Left lobe of liver (tissue), 2 donors: ENCODE measurements around the gene SEMA6D. TPM values are rescaled to one million over a fixed set of nuclear protein-coding genes. Genes with fewer than 3 reads are reported as not detected.
"Not testable (repeated sequence)": the region's sequence is repeated elsewhere in the genome, so short reads cannot be mapped to it uniquely, and the experiment has no call there.

Source experiments
- ATAC-seq: fragments of 200-7000 bp; cut with Tn5 transposase; one replicate; pipeline ENCODE4 v1.9.1; 2020; ENCODE audit warnings: mild to moderate bottlenecking, moderate library complexity
- DNase-seq: peaks from one replicate; pipeline ENCODE4 v3.0.0-alpha.2; 2020; ENCODE audit warnings: low spot score
- total RNA-seq: library from RNA; stranded (reverse); gene quantifications from one replicate; pipeline ENCODE4 v1.2.1, GENCODE V29; 2021
- donor health status: DM: no; HTN: no; CAD: no; lungs with moderate emphysema.
- donor health status: DM: no; HTN: yes; CAD: no.

SEMA6D gene
- total RNA-seq, 1 donor from 2014 or later, result 2.7 TPM

- DNase-seq, result no peak
Observed at GRCh38 chr15:47715856-47716445, 1.4 kb upstream of the SEMA6D start.

DNA sequence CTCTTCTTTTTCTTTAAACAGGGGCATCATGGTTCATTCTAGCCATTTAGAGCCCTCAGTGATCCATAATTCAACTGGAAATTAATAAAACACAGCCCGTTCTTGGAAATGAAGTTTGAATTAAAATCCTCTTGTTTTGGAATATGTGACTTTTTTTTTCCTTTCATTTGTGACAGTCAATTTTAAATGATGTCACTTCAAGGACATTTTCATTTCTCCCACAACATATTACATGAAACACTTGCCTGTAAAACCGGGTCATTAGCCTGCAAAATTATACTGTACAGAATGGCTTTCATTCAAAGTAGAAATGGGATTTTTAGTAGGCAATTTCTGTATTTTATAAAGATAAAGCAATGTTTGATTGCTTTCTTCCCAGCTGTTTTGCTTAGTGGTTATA is 789 bp upstream of the SEMA6D start:
- ATAC-seq, result no peak
- no peak for DNase-seq

More at GRCh38 chr15:47715856-47716445, 1.4 kb upstream of the SEMA6D start:
- ATAC-seq, result no peak

- DNase-seq (no peak), ATAC-seq (no peak)
Observed at GRCh38 chr15:47718497-47719437, 1.5 kb downstream of the SEMA6D start.

DNA sequence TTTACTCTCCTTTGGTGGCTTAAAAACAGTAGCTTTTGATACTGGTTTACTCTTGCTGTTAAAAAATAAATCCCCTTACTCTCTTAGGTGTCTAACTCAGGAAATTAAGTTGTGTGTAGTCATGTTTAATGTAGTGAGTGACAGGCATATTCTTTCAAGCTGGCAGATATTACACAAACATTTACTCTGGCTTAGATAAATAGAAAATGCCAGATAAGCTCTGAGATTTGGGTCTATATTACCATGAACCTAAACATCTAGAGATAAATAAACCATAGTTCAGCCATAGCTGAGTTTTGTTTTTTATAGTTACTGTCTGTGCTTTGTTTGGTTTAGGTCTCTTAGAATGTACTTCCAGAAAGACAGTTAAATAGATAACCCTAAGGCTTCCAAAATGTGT is 2.4 kb downstream of the SEMA6D start:
- ATAC-seq (no peak), DNase-seq (no peak)

DNA sequence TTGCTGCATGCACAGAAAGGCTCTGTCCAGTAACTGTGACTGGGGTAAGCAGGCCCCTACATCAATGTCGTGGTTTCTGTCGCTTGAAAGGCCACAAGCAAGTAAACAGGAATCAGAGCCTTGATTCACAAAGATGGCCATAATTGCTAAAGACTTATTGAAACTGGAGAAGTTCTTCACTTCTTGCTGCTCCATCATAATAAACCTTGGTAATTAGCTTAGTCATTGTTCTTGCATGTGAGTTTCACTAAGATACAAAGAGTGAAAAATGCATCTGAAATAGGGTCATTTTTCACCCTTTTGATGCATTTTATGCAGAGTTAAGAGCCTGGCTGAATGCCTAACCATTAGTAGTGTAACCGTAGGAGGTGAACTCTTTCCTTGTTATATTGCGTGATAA is 3.2 kb downstream of the SEMA6D start:
- no peak for ATAC-seq

GRCh38 chr15:47721676-47722075 is 4.4 kb downstream of the SEMA6D start:
- DNase-seq (no peak), ATAC-seq (no peak)

More for the DNA sequence above, 3.2 kb downstream of the SEMA6D start:
- no peak for DNase-seq

DNA sequence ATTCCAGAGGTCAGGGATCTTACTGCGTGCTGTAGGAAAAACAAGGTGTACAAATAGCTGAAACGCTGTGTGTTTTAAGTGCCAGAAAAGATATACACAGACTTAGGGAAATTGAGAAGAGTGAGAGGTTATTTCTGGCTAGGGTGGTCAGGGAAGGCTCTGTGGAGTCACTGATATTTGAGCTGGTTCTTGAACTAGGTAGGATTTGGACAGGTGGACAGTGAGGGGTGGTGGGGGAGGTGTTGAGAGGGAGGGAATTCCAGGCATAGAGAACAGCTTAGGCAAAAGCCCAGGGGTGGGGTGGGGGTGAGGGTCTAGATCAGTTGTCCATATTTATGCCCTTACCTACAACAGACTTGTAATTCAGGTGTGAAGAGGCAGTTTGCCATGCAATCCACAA is 7.0 kb downstream of the SEMA6D start:
- ATAC-seq, result no peak

GRCh38 chr15:47725051-47725450 is 7.7 kb downstream of the SEMA6D start:
- no peak for DNase-seq
- ATAC-seq, result no peak

More for the DNA sequence above, 7.0 kb downstream of the SEMA6D start:
- no peak for DNase-seq

DNA sequence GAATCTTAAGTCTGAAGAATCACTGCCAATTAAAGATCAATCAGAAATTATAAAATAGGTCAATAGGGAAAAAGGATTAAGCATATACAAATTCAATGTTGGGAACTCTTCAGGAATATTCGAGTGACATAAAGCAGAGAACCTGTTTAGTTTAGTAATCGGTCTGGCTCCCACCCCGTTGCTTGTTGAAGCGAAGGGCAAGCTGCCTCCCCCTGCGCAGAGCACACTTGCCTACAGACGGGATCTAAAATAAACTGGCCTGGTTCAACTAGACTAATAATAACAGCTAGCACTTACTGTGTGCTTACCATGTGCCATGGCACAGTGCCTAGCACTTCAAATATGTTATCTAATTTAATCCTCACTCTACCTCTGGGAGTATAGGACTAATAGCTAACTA is 8.6 kb downstream of the SEMA6D start:
- DNase-seq, result no peak

GRCh38 chr15:47726399-47726823 is 9.1 kb downstream of the SEMA6D start:
- ATAC-seq (no peak), DNase-seq (no peak)

More for the DNA sequence above, 8.6 kb downstream of the SEMA6D start:
- no peak for ATAC-seq

DNA sequence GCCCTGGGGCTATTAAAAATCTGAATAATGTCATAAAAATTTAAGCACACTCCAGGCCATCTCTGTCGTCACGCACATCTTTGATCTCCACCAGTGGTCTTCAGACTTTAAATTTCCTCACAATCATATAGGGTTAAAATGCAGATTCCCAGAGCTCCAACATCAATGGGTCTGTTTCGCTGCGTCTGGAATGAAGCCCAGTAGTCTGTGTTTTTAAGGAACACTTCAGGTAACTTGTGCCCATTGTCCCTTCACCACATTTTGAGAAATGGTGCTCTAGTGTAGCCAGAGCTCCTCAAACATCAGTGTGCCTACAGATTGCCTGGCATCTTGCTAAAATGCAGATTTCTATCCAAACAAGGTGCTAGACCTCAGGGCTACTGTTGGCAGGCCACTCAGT is 9.8 kb downstream of the SEMA6D start:
- ATAC-seq (no peak), DNase-seq (no peak)

DNA sequence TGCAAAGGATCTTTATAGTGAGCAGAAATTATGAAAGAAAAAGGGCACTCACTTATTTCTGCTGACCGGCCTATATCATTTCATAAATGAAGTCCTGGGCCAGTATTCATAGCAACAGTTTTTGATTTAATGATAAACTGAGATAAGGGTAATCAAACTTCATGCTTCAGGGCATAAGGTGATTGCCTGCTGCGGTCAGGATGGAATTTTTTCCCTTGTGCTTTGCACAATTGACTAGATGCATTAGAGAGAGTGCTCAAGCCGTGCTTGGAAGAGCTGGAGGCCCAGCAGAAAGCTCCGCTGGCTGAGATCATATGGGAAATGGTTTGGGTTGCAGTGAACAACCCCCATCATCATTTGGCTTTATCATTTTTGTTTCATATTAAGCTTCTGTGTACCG is 10.4 kb downstream of the SEMA6D start:
- DNase-seq (no peak), ATAC-seq (no peak)

DNA sequence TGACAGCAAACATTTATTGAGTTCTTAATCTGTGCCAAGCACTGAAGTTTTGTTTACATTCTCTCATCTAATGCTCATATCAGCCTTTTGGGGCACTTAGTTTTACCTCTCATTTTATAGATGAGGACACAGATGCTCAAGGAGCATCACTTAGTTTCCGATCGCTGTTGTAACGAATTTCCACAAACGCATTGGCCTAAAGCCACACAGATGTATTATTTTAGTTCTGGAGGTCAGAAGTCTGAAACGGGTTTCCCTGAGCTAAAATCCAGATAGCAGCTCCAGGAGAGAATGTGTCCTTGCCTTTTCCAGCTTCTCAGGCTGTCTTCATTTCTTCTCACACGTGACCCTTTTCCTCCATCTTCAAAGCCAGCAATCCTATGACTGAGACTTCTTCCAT is 11.1 kb downstream of the SEMA6D start:
- ATAC-seq (no peak), DNase-seq (no peak)

DNA sequence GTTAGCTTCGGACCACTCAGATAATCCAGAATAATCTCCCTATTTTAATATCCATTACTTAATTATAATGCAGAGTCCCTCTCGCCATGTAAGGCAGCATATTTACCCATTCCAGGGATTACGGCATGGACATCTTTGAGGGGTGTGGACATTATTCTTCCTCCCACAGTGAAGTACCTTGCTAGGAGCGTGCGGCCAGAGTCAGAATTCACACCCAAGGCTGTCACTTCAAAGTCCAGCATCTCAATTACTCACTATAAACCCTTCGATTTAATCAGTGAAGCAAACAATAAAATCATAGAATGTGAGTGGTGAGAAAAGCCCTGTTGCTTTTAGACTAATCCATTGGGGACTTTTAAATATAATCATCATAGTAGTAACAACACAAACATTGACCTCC is 11.6 kb downstream of the SEMA6D start:
- ATAC-seq, result no peak
- DNase-seq, result no peak

- DNase-seq, result no peak
- ATAC-seq, result no peak
Observed at GRCh38 chr15:47731230-47731629, 13.9 kb downstream of the SEMA6D start.

DNA sequence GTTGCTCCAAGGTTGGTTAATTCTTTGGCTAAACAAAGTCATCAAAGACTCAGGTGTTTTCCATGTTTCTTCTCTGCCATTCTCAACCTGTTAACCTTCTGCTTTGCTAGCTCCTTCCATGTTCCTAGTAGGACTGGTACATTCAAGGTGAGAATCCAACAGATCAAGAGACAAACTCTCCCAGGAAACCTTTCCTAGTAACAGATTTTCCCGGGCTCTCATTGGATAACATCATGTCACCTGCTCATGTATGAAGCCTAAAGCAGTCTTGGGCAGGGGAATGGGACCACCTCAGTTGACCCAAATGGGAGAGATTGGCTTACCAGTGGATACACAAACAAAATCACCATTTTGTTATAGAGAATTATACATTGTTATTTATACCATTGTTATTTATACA is 14.9 kb downstream of the SEMA6D start:
- ATAC-seq (no peak), DNase-seq (no peak)

GRCh38 chr15:47733085-47733484 is 15.8 kb downstream of the SEMA6D start:
- DNase-seq (no peak), ATAC-seq (no peak)

DNA sequence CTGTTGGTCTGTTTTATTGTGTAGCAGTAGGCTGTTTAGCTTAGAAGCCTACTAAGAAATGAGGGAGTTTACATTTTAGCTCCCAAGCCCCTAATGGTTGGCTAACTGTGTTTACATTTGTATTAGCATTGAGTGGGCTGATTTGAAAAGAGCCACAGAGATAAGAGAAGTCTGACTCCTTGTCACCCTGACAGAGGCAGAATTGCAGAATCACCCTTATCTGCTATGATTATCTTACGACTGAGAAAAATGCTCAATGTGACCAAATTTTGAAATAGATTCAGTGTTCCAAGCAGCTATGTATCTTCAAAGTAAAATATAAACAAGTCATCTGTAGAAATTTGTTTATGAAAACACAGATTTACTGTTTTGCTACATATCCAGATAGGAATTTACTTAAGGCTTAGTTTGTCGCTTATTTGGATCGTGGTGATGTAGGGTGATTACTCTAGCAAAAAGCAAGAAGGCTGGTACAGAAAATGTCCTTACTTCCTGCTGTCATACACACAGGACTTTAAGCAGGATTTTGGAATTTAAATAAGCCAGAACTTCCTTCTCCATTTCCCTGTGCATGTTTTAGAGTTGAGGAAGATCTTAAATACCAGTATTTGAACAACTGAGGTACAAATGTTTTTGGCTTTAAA is 19.0 kb downstream of the SEMA6D start:
- ATAC-seq, result no peak
- no peak for DNase-seq

GRCh38 chr15:47737477-47737876 is 20.2 kb downstream of the SEMA6D start:
- ATAC-seq (no peak), DNase-seq (no peak)

DNA sequence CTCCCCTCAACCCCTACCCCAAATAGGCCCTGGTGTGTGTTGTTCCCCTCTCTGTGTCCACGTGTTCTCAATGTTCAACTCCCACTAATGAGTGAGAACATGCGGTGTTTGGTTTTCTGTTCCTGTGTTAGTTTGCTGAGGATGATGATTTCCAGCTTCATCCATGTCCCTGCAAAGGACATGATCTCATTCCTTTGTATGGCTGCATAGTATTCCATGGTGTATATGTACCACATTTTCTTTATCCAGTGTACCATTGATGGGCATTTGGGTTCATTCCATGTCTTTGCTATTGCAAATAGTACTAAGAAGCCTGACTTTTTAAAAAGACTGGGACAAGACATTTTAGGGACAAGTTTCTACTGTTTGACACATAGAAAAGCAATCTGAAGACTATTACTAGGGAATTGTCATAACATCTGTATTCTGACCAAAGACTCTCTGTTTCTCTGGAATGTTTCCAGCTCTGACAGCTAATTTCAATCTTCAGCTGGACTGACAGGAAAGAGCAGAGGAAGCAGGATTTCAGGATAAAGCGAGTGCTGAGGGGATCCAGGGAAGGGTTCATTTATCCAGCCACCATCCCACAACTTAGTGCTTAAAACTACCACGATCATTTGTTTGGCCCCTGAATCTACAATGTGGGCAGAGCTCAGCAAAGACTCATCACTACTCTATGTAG is 21.0 kb downstream of the SEMA6D start:
- DNase-seq, ATAC-seq: not testable (repeated sequence)

GRCh38 chr15:47741082-47741481 is 23.8 kb downstream of the SEMA6D start:
- DNase-seq (no peak), ATAC-seq (no peak)
